Endothelial cell of hepatic sinusoid (primary cell): ENCODE results near the gene PPIP5K1.
"Not testable (repeated sequence)": the region's sequence is repeated elsewhere in the genome, so short reads cannot be mapped to it uniquely, and the experiment has no call there.

Source experiments
- in situ Hi-C: cut with HindIII; loops from 2 replicates; pipeline ENCODE4 v1.10.0; 2017; ENCODE audit warnings: low sequenced_read_pairs

Gene PPIP5K1

GRCh38 chr15:43545426-43545825 lies 44.6 kb downstream of the PPIP5K1 start:
- in situ Hi-C loops, result no loop called here

DNA sequence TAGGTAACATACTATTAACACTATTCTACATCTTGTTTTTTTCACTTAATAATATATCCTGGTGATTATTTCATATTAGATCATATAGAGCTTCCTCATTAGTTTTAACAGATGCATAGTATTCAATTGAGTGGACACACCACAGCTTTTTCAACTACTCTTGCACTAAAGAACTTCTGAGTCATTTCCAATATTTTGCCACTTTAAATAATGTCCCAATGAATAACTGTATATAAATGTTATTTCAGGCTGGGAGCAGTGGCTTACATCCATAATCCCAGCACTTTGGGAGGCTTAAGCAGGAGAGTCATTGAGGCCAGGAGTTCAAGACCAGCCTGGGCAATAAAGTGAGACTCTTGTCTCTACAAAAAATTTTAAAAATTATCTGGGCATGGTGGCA lies 45.7 kb downstream of the PPIP5K1 start:
- in situ Hi-C loops, result no loop called here

GRCh38 chr15:43541785-43542184 lies 48.2 kb downstream of the PPIP5K1 start:
- in situ Hi-C loops, result no loop called here

- in situ Hi-C loops, result no loop called here
Measured at GRCh38 chr15:43538091-43538490, 51.9 kb downstream of the PPIP5K1 start.

GRCh38 chr15:43534897-43535296 lies 55.1 kb downstream of the PPIP5K1 start:
- in situ Hi-C loops, result no loop called here

DNA sequence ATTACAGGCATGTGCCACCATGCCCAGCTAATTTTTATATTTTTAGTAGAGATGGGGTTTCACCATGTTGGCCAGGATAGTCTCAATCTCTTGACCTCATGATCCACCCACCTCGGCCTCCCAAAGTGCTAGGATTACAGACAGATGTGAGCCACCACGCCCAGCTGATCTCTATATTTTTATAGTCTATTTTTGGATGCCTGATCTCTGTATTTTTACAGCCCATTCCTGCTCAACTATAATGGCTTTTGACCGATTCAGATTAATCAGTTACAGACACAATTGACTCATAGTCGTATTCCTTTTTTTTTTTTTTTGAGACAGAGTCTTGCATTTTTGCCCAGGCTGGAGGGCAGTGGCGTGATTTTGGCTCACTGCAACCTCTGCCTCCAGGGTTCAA lies 57.2 kb downstream of the PPIP5K1 start:
- in situ Hi-C loops, result not testable (repeated sequence)

DNA sequence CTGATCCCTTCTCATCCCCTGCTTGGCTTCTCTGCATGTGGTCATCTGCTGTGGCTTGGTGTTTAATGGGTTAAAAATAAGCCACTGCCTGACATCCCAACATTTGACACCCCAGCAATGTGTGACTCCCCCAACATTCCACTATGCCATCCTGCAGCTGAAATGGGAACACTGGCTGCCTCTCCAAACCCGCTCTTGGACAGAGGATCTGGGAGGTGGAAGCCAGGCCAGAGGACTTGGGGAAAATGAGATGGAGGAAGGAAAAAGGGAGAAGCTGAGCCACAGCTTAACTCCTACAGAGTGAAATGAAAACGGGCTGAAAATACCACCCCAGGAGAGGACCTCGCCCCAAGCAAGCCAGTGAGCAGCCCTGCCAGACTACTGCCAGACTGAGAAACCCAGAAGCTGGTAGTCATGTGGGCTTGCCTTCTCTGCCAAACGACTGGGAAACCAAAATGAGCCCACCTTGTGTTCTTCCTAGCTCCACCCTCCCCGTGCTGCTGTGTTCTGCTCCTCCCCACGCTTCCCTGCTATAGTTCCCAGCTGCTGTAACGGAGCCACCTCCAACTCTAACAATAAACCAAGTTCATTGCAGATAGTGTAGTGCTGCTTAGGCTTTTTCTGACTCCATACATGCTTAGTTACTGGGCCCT lies 58.9 kb downstream of the PPIP5K1 start:
- in situ Hi-C loops, result no loop called here

DNA sequence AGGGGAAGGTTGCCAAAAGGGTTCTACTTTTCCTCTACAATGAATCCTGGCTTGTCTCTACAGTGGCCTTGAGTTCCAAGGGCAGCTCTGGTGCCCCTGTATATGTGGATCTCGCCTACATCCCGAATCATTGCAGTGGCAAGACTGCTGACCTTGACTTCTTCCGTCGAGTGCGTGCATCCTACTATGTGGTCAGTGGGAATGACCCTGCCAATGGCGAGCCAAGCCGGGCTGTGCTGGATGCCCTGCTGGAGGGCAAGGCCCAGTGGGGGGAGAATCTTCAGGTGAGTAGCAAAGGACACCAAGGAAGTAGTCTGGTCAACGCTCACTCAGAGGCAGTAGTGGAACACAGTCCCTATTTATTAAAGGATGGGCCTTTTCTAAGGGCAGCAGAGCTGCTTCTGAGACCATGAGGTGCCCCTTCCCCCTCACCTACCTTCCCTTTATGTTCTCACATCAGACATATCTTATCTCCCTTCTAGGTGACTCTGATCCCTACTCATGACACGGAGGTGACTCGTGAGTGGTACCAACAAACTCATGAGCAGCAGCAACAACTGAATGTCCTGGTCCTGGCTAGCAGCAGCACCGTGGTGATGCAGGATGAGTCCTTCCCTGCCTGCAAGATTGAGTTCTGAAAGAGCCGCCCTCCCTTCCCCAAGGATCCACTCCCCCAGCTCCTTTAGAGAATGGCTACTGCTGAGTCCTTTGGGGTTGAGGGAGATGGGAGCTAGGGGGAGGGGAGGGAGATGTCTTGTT lies 60.2 kb downstream of the PPIP5K1 start:
- in situ Hi-C loops, result no loop called here

- in situ Hi-C loops, result no loop called here
Measured at GRCh38 chr15:43529141-43529540, 60.9 kb downstream of the PPIP5K1 start.

DNA sequence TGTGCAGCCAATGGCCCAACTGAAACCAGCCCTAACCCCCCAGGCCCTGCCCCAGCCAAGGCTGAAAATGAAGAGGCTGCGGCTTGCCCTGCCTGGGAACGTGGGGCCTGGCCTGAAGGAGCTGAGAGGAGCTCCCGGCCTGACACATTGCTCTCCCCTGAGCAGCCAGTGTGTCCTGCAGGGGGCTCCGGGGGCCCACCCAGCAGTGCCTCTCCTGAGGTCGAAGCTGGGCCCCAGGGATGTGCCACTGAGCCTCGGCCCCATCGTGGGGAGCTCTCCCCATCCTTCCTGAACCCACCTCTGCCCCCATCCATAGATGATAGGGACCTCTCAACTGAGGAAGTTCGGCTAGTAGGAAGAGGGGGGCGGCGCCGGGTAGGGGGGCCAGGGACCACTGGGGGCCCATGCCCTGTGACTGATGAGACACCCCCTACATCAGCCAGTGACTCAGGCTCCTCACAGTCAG lies 61.4 kb downstream of the PPIP5K1 start:
- in situ Hi-C loops, result no loop called here

DNA sequence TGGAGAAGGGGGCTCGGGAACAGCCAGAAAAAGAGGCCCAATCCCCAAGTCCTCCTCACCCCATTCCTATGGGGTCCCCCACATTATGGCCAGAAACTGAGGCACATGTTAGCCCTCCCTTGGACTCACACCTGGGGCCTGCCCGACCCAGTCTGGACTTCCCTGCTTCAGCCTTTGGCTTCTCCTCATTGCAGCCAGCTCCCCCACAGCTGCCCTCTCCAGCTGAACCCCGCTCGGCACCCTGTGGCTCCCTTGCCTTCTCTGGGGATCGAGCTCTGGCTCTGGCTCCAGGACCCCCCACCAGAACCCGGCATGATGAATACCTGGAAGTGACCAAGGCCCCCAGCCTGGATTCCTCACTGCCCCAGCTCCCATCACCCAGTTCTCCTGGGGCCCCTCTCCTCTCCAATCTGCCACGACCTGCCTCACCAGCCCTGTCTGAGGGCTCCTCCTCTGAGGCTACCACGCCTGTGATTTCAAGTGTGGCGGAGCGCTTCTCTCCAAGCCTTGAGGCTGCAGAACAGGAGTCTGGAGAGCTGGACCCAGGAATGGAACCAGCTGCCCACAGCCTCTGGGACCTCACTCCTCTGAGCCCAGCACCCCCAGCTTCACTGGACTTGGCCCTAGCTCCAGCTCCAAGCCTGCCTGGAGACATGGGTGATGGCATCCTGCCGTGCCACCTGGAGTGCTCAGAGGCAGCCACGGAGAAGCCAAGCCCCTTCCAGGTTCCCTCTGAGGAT lies 62.0 kb downstream of the PPIP5K1 start:
- in situ Hi-C loops, result no loop called here

DNA sequence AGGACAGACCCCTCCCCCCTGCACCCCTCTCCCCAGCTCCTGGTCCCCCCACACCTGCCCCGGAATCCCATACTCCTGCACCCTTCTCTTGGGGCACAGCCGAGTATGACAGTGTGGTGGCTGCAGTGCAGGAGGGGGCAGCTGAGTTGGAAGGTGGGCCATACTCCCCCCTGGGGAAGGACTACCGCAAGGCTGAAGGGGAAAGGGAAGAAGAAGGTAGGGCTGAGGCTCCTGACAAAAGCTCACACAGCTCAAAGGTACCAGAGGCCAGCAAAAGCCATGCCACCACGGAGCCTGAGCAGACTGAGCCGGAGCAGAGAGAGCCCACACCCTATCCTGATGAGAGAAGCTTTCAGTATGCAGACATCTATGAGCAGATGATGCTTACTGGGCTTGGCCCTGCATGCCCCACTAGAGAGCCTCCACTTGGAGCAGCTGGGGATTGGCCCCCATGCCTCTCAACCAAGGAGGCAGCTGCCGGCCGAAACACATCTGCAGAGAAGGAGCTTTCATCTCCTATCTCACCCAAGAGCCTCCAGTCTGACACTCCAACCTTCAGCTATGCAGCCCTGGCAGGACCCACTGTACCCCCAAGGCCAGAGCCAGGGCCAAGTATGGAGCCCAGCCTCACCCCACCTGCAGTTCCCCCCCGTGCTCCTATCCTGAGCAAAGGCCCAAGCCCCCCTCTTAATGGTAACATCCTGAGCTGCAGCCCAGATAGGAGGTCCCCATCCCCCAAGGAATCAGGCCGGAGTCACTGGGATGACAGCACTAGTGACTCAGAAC lies 62.8 kb downstream of the PPIP5K1 start:
- in situ Hi-C loops, result no loop called here

- in situ Hi-C loops, result no loop called here
Measured at GRCh38 chr15:43526261-43526930, 63.6 kb downstream of the PPIP5K1 start.

DNA sequence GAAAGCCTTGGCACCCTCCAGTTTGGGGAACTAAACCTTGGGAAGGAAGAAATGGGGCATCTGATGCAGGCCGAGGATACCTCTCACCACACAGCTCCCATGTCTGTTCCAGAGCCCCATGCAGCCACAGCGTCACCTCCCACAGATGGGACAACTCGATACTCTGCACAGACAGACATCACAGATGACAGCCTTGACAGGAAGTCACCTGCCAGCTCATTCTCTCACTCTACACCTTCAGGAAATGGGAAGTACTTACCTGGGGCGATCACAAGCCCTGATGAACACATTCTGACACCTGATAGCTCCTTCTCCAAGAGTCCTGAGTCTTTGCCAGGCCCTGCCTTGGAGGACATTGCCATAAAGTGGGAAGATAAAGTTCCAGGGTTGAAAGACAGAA lies 64.9 kb downstream of the PPIP5K1 start:
- in situ Hi-C loops, result no loop called here

GRCh38 chr15:43524254-43524845 lies 65.7 kb downstream of the PPIP5K1 start:
- in situ Hi-C loops, result no loop called here

DNA sequence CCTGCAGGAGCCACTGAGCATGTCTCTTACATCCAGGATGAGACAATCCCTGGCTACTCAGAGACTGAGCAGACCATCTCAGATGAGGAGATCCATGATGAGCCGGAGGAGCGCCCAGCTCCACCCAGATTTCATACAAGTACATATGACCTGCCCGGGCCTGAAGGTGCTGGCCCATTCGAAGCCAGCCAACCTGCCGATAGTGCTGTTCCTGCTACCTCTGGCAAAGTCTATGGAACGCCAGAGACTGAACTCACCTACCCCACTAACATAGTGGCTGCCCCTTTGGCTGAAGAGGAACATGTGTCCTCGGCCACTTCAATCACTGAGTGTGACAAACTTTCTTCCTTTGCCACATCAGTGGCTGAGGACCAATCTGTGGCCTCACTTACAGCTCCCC lies 66.4 kb downstream of the PPIP5K1 start:
- in situ Hi-C loops, result no loop called here

DNA sequence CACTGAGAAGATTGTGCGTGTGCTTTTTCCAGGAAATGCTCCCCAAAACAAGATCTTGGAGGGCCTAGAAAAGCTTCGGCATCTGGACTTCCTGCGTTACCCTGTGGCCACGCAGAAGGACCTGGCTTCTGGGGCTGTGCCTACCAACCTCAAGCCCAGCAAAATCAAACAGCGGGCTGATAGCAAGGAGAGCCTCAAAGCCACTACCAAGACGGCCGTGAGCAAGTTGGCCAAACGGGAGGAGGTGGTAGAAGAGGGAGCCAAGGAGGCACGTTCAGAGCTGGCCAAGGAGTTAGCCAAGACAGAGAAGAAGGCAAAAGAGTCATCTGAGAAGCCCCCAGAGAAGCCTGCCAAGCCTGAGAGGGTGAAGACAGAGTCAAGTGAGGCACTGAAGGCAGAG lies 67.8 kb downstream of the PPIP5K1 start:
- in situ Hi-C loops, result no loop called here

DNA sequence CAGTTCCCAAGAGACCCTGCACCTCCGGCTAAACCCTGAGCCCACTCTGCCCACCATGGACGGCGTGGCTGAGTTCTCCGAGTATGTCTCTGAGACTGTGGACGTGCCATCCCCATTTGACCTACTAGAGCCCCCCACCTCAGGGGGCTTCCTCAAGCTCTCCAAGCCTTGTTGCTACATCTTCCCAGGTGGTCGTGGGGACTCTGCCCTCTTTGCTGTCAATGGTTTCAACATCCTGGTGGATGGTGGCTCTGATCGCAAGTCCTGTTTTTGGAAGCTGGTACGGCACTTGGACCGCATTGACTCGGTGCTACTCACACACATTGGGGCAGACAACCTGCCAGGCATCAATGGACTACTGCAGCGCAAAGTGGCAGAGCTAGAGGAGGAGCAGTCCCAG lies 68.6 kb downstream of the PPIP5K1 start:
- in situ Hi-C loops, result no loop called here

DNA sequence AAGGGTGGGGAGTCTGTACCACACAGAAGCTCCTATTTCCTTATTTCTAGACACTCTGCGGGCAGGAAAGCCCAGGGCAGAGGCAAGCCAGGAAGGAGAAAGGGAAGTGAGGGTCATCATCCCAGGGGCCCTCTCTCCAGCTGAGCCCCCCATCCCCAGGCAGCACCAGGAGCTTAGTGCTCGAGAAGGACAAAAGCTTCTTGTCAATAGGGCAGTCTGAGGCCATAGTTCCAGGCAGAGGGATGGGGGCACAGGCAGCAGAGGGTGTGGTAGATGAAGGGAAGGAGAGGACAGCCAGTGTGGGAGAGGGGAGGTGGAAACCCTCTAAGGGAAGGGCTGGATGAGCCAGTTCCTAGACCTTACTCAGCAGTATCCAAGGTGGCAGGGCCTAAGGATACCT lies 69.9 kb downstream of the PPIP5K1 start:
- in situ Hi-C loops, result no loop called here

- in situ Hi-C loops, result no loop called here
Measured at GRCh38 chr15:43519196-43519595, 70.8 kb downstream of the PPIP5K1 start.
